ENCODE data around the gene CD22. TPM values are rescaled to one million over a fixed set of nuclear protein-coding genes. Genes with fewer than 3 reads are reported as not detected.

The CD22 gene
- polyA plus RNA-seq, 4 donors, result 0.81 to 5.0 (median 2.2) TPM

DNA sequence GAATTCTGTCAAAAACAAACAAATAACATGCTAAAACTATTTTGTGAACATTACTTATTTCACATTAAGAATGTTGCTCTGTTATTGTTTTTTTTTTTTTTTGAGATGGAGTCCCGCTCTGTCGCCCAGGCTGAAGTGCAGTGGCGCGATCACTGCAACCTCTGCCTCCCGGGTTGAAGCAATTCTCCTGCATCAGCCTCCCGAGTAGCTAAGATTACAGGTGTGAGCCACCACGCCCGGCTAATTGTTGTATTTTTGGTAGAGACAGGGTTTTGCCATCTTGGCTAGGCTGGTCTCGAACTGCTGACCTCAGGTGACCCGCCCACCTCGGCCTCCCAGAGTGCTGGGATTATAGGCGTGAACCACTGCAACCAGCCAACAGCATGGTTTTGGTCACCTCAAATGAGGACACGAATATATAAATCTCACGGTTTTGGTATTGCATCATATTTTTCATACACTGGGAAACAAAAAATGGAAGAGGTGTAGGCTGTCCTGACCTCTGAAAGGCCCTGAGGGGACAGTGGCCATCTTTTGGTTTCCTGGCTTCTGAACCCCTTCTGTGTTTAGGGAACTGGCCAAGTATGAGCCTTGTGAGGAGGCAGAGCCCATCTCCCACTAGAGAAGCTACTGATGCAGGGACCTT lies 67.4 kb downstream of the CD22 start:
- Histone ChIP-seq H3K27ac (ENCODE audit: low read depth in 1 of 3, low read length in 2 of 3) (peak overlapping the region in 1 of 3 donors; percentile 18), H3K36me3 (ENCODE audit: control insufficient read depth in 3 of 3, insufficient read depth in 2 of 3, low read depth in 1 of 3, low read length in 3 of 3) (no peaks in the 10 kb centered on the region), H3K9me3 (ENCODE audit: control insufficient read depth in 2 of 2, insufficient read depth in 1 of 2, low read depth in 1 of 2, low read length in 1 of 2) (no peaks in the 10 kb centered on the region), H3K4me1 (ENCODE audit: control insufficient read depth in 3 of 3, insufficient read depth in 2 of 3, low read depth in 1 of 3, low read length in 2 of 3) (peaks cover 0 to 5% (median 0%) of the 10 kb centered on the region in 3 donors), H3K27me3 (ENCODE audit: control insufficient read depth in 3 of 3, insufficient read depth in 3 of 3, low read length in 3 of 3) (peaks cover 0 to 3% (median 0%) of the 10 kb centered on the region in 3 donors), H3K4me3 (ENCODE audit: low read depth in 1 of 3, low read length in 3 of 3) (no peak overlapping the region)
- WGBS, 3 donors, result 79 to 83% (median 80%) methylated on average over 14 of the region's 14 CpGs
- FAIRE-seq (no peak), DNase-seq (no peak)

Other genes starting within 250 kb of the CD22 start
- gene FXYD3, start 213.4 kb upstream of the CD22 start, polyA plus RNA-seq, result 100 to 1,000 TPM in 3 of 4 donors, 10 to 100 TPM in 1; 72.7 to 803 (median 118) TPM
- 10 to 100 TPM in 1 of 4 donors, 1 to 10 TPM in 2, under 1 TPM in 1; 0.45 to 14.5 (median 4.1) TPM for gene LGI4, start 194.1 kb upstream of the CD22 start, polyA plus RNA-seq
- 10 to 100 TPM in 2 of 4 donors, 1 to 10 TPM in 1, not detected in 1; 7.3 to 25.4 (median 13.6) TPM for gene FXYD1, start 190.4 kb upstream of the CD22 start, polyA plus RNA-seq
- gene FXYD7, start 185.9 kb upstream of the CD22 start, polyA plus RNA-seq, result under 1 TPM in 2 of 4 donors, not detected in 2; 0.24 to 0.38 TPM
- gene FXYD5, start 174.5 kb upstream of the CD22 start, polyA plus RNA-seq, result 10 to 100 TPM in 3 of 4 donors, 1 to 10 TPM in 1; 3.4 to 60.5 (median 30.2) TPM
- gene FAM187B, start 100.4 kb upstream of the CD22 start, polyA plus RNA-seq, result not detected
- gene LSR, start 80.2 kb upstream of the CD22 start, polyA plus RNA-seq, result 100 to 1,000 TPM in 2 of 4 donors, 10 to 100 TPM in 2; 51.6 to 136 (median 98.7) TPM
- gene USF2, start 60.2 kb upstream of the CD22 start, polyA plus RNA-seq, result 100 to 1,000 TPM in 2 of 4 donors, 10 to 100 TPM in 2; 74.7 to 127 (median 109) TPM
- gene HAMP, start 46.7 kb upstream of the CD22 start, polyA plus RNA-seq, result under 1 TPM in 2 of 4 donors, not detected in 2; 0.01 to 0.18 TPM
- under 1 TPM in 1 of 4 donors, not detected in 3; 0.07 TPM for gene MAG, start 37.0 kb upstream of the CD22 start, polyA plus RNA-seq
- under 1 TPM in 2 of 4 donors, not detected in 2; 0.18 to 0.74 TPM for gene FFAR1, start 18.7 kb downstream of the CD22 start, polyA plus RNA-seq
- 1 to 10 TPM in 1 of 4 donors, under 1 TPM in 1, not detected in 2; 0.50 to 1.0 TPM for gene FFAR3, start 29.3 kb downstream of the CD22 start, polyA plus RNA-seq
- under 1 TPM in 2 of 4 donors, not detected in 2; 0.06 to 0.15 TPM for gene GPR42, start 41.9 kb downstream of the CD22 start, polyA plus RNA-seq
- gene FFAR2, start 119.1 kb downstream of the CD22 start, polyA plus RNA-seq, result 1 to 10 TPM in 1 of 4 donors, under 1 TPM in 3; 0.54 to 3.7 (median 0.81) TPM
- under 1 TPM in 1 of 4 donors, not detected in 3; 0.37 TPM for gene KRTDAP, start 161.3 kb downstream of the CD22 start, polyA plus RNA-seq
- 10 to 100 TPM in 1 of 4 donors, 1 to 10 TPM in 2, not detected in 1; 4.7 to 36.9 (median 7.6) TPM for gene DMKN, start 184.5 kb downstream of the CD22 start, polyA plus RNA-seq
- 1 to 10 TPM in 1 of 4 donors, under 1 TPM in 2, not detected in 1; 0.07 to 1.8 (median 0.54) TPM for gene SBSN, start 199.1 kb downstream of the CD22 start, polyA plus RNA-seq
- gene GAPDHS, start 204.3 kb downstream of the CD22 start, polyA plus RNA-seq, result not detected
- gene TMEM147, start 216.4 kb downstream of the CD22 start, polyA plus RNA-seq, result 100 to 1,000 TPM in 1 of 4 donors, 10 to 100 TPM in 3; 40.3 to 149 (median 77.5) TPM
- gene ATP4A, start 234.5 kb downstream of the CD22 start, polyA plus RNA-seq, result under 1 TPM in 1 of 4 donors, not detected in 3; 0.36 TPM

Data from small intestine (tissue), 7 donors.